Esophagus muscularis mucosa (tissue), 4 donors: ENCODE results near the gene ADGRG1. TPM values are rescaled to one million over a fixed set of nuclear protein-coding genes. Genes with fewer than 3 reads are reported as not detected.
A peak's percentile ranks its signal among the peaks of the same experiment; 100 is the strongest.

Source experiments
- DNase-seq: peaks from one replicate; pipeline ENCODE4 v3.0.0-alpha.2; 2017; ENCODE audit errors: extremely low spot score
- H3K27ac ChIP-seq, 4 donors: fragments of 200-600 bp; sonication (generic); replicated peaks in 1 of 4; 1 replicate in 3 of 4; 2 replicates in 1 of 4; pipeline ENCODE4 v1.5.1; 2016 to 2019; ENCODE audit warnings: mild to moderate bottlenecking in 1 of 4
- H3K27me3 ChIP-seq, 4 donors: fragments of 200-600 bp; sonication (generic); one replicate each; pipeline versions ENCODE4 v1.5.1 to v1.6.0; 2016 to 2019
- H3K36me3 ChIP-seq, 4 donors: fragments of 200-600 bp; sonication (generic); one replicate each; pipeline ENCODE4 v1.5.1; 2016 to 2019
- H3K4me1 ChIP-seq, 4 donors: fragments of 200-600 bp; sonication (generic); one replicate each; pipeline ENCODE4 v1.5.1; 2016 to 2019
- H3K4me3 ChIP-seq, 4 donors: fragments of 200-600 bp; sonication (generic); 1 replicate in 2 of 4; 2 replicates in 2 of 4; pipeline ENCODE4 v1.5.1; 2016 to 2019; ENCODE audit warnings: mild to moderate bottlenecking in 4 of 4, moderate library complexity in 1 of 4
- H3K9me3 ChIP-seq, 4 donors: fragments of 200-600 bp; sonication (generic); 1 replicate in 3 of 4; 2 replicates in 1 of 4; pipeline ENCODE4 v1.5.1; 2016 to 2019
- CTCF ChIP-seq, 3 experiments: fragments of 200-600 bp in 2 of 3; fragments of 450-650 bp in 1 of 3; sonication (generic) in 2 of 3; IDR thresholded peaks; one replicate each; pipeline ENCODE4 v1.5.1; 2017 to 2019; ENCODE audit warnings: antibody characterized with exemption in 3 of 3, mild to moderate bottlenecking in 2 of 3, moderate library complexity in 1 of 3
- EP300 ChIP-seq: sonication (generic); formaldehyde crosslinking; IDR thresholded peaks from one replicate; pipeline ENCODE4 v1.6.1; 2017; ENCODE audit warnings: antibody characterized with exemption
- POLR2A ChIP-seq: fragments of 450-650 bp; IDR thresholded peaks from one replicate; pipeline ENCODE4 v1.6.1; 2017; ENCODE audit warnings: antibody characterized with exemption, moderate library complexity, mild to moderate bottlenecking, low read depth
- POLR2AphosphoS5 ChIP-seq, 2 donors: sonication (generic); formaldehyde crosslinking; IDR thresholded peaks; one replicate each; pipeline ENCODE4 v1.6.1; 2017; ENCODE audit warnings: antibody characterized with exemption in 2 of 2
- WGBS: methylation state at CpG from one replicate; pipeline ENCODE4 v1.1.5; 2018; 5-methylcytosine and 5-hydroxymethylcytosine counted together
- intact Hi-C: fragments of 100-400 bp; cut with DNase I; formaldehyde crosslinking; loops from one replicate; pipeline ENCODE4 v1.15.1; 2023
- total RNA-seq, 4 donors: library from RNA; depleted of rRNA; stranded (reverse); fragments of >200 nt; gene quantifications; one replicate each; pipeline versions ENCODE4 v1.1.0 to v1.2.1, GENCODE V29; 2016

ADGRG1 gene
- total RNA-seq, 4 donors from 2014 or later, result 17.4 to 21.4 (median 19.1) TPM

GRCh38 chr16:57637020-57637419 lies 8.6 kb downstream of the ADGRG1 start:
- H3K9me3 ChIP-seq, result no peaks in the 10 kb centered on the region
- WGBS, result 53% methylated on average over 7 of the region's 8 CpGs
- no peak for DNase-seq
- peaks cover 44 to 76% (median 62%) of the 10 kb centered on the region in 4 donors for H3K4me1 ChIP-seq
- H3K4me3 ChIP-seq, result no peak overlapping the region
- H3K27me3 ChIP-seq, result peaks cover 0 to 59% (median 0%) of the 10 kb centered on the region in 4 donors
- H3K36me3 ChIP-seq, result no peaks in the 10 kb centered on the region
- H3K27ac ChIP-seq, result peak overlapping the region; percentile 32 to 67 (median 58)
- TF ChIP-seq POLR2A (no peak), POLR2AphosphoS5 (IDR thresholded peaks at IDR 0.05) (peak in 1 of 2 donors; percentile 49)
- intact Hi-C loops, result no loop called here

- peak; percentile 45 to 64 for TF ChIP-seq POLR2AphosphoS5 (IDR thresholded peaks at IDR 0.05)
- no peak for TF ChIP-seq EP300
- H3K27ac ChIP-seq, result peak overlapping the region; percentile 55 to 67 (median 62)
- no peaks in the 10 kb centered on the region for H3K9me3 ChIP-seq
- peaks cover 44 to 72% (median 61%) of the 10 kb centered on the region in 4 donors for H3K4me1 ChIP-seq
- H3K36me3 ChIP-seq, result no peaks in the 10 kb centered on the region
- 39% methylated on average over 7 of the region's 8 CpGs for WGBS
- intact Hi-C loops, result no loop called here
- DNase-seq, result no peak
- H3K27me3 ChIP-seq, result peaks cover 0 to 59% (median 0%) of the 10 kb centered on the region in 4 donors
- H3K4me3 ChIP-seq, result no peak overlapping the region
Measured at GRCh38 chr16:57637424-57637823, 9.0 kb downstream of the ADGRG1 start.

GRCh38 chr16:57637965-57638364 lies 9.5 kb downstream of the ADGRG1 start:
- Histone ChIP-seq H3K4me3 (no peak overlapping the region), H3K4me1 (peaks cover 45 to 72% (median 62%) of the 10 kb centered on the region in 4 donors), H3K27me3 (peaks cover 0 to 58% (median 0%) of the 10 kb centered on the region in 4 donors), H3K27ac (peak overlapping the region; percentile 55 to 67 (median 62)), H3K36me3 (no peaks in the 10 kb centered on the region), H3K9me3 (no peaks in the 10 kb centered on the region)
- intact Hi-C loops, result no loop called here
- DNase-seq, result no peak
- TF ChIP-seq POLR2A (no peak), EP300 (no peak), CTCF (IDR thresholded peaks at IDR 0.05) (no peak), POLR2AphosphoS5 (IDR thresholded peaks at IDR 0.05) (no peak)
- 77% methylated on average over 6 of the region's 6 CpGs for WGBS

GRCh38 chr16:57638381-57638780 lies 10.0 kb downstream of the ADGRG1 start:
- Histone ChIP-seq H3K9me3 (no peaks in the 10 kb centered on the region), H3K36me3 (no peaks in the 10 kb centered on the region), H3K4me1 (peaks cover 49 to 74% (median 66%) of the 10 kb centered on the region in 4 donors), H3K4me3 (no peak overlapping the region), H3K27me3 (peaks cover 0 to 54% (median 0%) of the 10 kb centered on the region in 4 donors), H3K27ac (peak overlapping the region; percentile 55 to 67 (median 62))
- DNase-seq, result no peak
- TF ChIP-seq CTCF (IDR thresholded peaks at IDR 0.05) (no peak), POLR2A (no peak), POLR2AphosphoS5 (IDR thresholded peaks at IDR 0.05) (no peak), EP300 (no peak)
- intact Hi-C loops, result no loop called here
- 80% methylated on average over 1 of the region's 2 CpGs for WGBS

GRCh38 chr16:57639172-57639887 lies 10.9 kb downstream of the ADGRG1 start:
- Histone ChIP-seq H3K4me1 (peaks cover 46 to 78% (median 63%) of the 10 kb centered on the region in 4 donors), H3K27ac (peak overlapping the region in 3 of 4 donors; percentile 55 to 67 (median 62)), H3K9me3 (no peaks in the 10 kb centered on the region), H3K36me3 (peaks cover 0 to 5% (median 0%) of the 10 kb centered on the region in 4 donors), H3K27me3 (peaks cover 0 to 45% (median 0%) of the 10 kb centered on the region in 4 donors), H3K4me3 (no peak overlapping the region)
- no peak for DNase-seq
- TF ChIP-seq POLR2AphosphoS5 (IDR thresholded peaks at IDR 0.05) (no peak), CTCF (IDR thresholded peaks at IDR 0.05) (no peak)
- intact Hi-C loops, result no loop called here
- 61% methylated on average over 11 of the region's 23 CpGs for WGBS
